GM12878 (cell line): Measurements from ENCODE around the gene ERC2.

Experiments
- CTCF ChIP-seq, 3 experiments: IDR thresholded peaks in 2 of 3; conservative IDR thresholded peaks in 1 of 3; 2 replicates each; pipeline ENCODE4 v1.5.1; 2011; ENCODE audit warnings: low read depth in 3 of 3, low read length in 3 of 3, mild to moderate bottlenecking in 3 of 3, control low read depth in 2 of 3, moderate library complexity in 2 of 3, inconsistent platforms in 1 of 3, mixed read lengths in 1 of 3; ENCODE audit not compliant: control insufficient read depth in 2 of 3, insufficient read depth in 1 of 3; ENCODE audit errors: extremely low read depth in 1 of 3
- EP300 ChIP-seq, 2 experiments: fragments of 150-350 bp in 1 of 2; IDR thresholded peaks; 2 replicates each; pipeline ENCODE4 v1.6.1; 2011 to 2012; ENCODE audit warnings: low read depth in 2 of 2, low read length in 2 of 2, borderline replicate concordance in 1 of 2, improper control_type of control experiment in 1 of 2, inconsistent platforms in 1 of 2; ENCODE audit not compliant: control insufficient read depth in 1 of 2
- JUNB ChIP-seq: IDR thresholded peaks from 2 replicates; pipeline ENCODE4 v1.6.1; 2016; ENCODE audit warnings: antibody characterized with exemption, mild to moderate bottlenecking
- MAX ChIP-seq: IDR thresholded peaks from 2 replicates; pipeline ENCODE4 v1.6.1; 2012; ENCODE audit warnings: low read depth, low read length, improper control_type of control experiment
- NFIC ChIP-seq: IDR thresholded peaks from 2 replicates; pipeline ENCODE4 v1.6.1; 2012; ENCODE audit warnings: low read depth, mild to moderate bottlenecking, inconsistent platforms, low read length, moderate library complexity
- PKNOX1 ChIP-seq: fragments of 450-650 bp; IDR thresholded peaks from 2 replicates; pipeline ENCODE4 v1.6.1; 2016; ENCODE audit warnings: mild to moderate bottlenecking
- POLR2A ChIP-seq: IDR thresholded peaks from 2 replicates; pipeline ENCODE4 v1.6.1; 2011; ENCODE audit warnings: low read depth, mild to moderate bottlenecking, low read length
- RAD21 ChIP-seq: IDR thresholded peaks from 2 replicates; pipeline ENCODE4 v1.6.1; 2011; ENCODE audit warnings: mild to moderate bottlenecking, low read depth, low read length, moderate library complexity; ENCODE audit not compliant: insufficient read depth
- RCOR1 ChIP-seq: conservative IDR thresholded peaks from 2 replicates; pipeline ENCODE4 v1.6.1; 2012; ENCODE audit warnings: low read depth, low read length, improper control_type of control experiment
- SMAD5 ChIP-seq: IDR thresholded peaks from 2 replicates; pipeline ENCODE4 v1.6.1; 2016; ENCODE audit warnings: antibody characterized with exemption, low read depth
- SP1 ChIP-seq: IDR thresholded peaks from one replicate; pipeline ENCODE4 v1.6.1; 2011; ENCODE audit warnings: low read depth, low read length
- ZNF217 ChIP-seq: fragments of 450-650 bp; IDR thresholded peaks from 2 replicates; pipeline ENCODE4 v1.6.1; 2017; ENCODE audit warnings: antibody characterized with exemption, mild to moderate bottlenecking
- ZNF622 ChIP-seq: fragments of 450-650 bp; IDR thresholded peaks from 2 replicates; pipeline ENCODE4 v1.6.1; 2017; ENCODE audit warnings: mild to moderate bottlenecking, inconsistent platforms

- TF ChIP-seq RAD21 (no peak), EP300 (IDR thresholded peaks at IDR 0.05; ENCODE audit: borderline replicate concordance in 1 of 2, control insufficient read depth in 1 of 2, low read depth in 2 of 2, low read length in 2 of 2) (no peak), MAX (no peak), PKNOX1 (no peak), SMAD5 (no peak), SP1 (no peak), ZNF217 (no peak), ZNF622 (no peak), CTCF (IDR thresholded peaks at IDR 0.05 in 2 of 3, conservative IDR thresholded peaks at IDR 0.05 in 1 of 3; ENCODE audit: control insufficient read depth in 2 of 3, extremely low read depth in 1 of 3, insufficient read depth in 1 of 3, low read depth in 3 of 3, low read length in 3 of 3) (no peak), JUNB (no peak), POLR2A (no peak), RCOR1 (no peak), NFIC (no peak)
These were observed 926.8 kb downstream of the ERC2 start for GRCh38 chr3:55541456-55541855.
